CD4-positive, alpha-beta memory T cell (primary cell): ENCODE data around the gene PNKD. TPM values are rescaled to one million over a fixed set of nuclear protein-coding genes. Genes with fewer than 3 reads are reported as not detected.

ENCODE experiments used
- CTCF ChIA-PET: fragments of 350-600 bp; sonication (Branson Sonifier 250); formaldehyde crosslinking; loops from one replicate; lab custom pipeline; 2021; ENCODE audit warnings: inconsistent platforms; ENCODE audit not compliant: partially characterized antibody; lab: Charles Lee
- POLR2A ChIA-PET: fragments of 350-600 bp; sonication (Branson Sonifier 250); formaldehyde crosslinking; loops from one replicate; lab custom pipeline; 2021; ENCODE audit not compliant: partially characterized antibody; lab: Charles Lee
- DNase-seq, 5 donors: peaks; one replicate each; pipeline versions ENCODE4 v3.0.0 to v3.0.0-alpha.2; 2020 to 2022; ENCODE audit warnings: mixed read lengths in 1 of 5
- H3K27ac ChIP-seq: one replicate; pipeline ENCODE4 v1.7.0; 2013; ENCODE audit warnings: low read depth, low read length
- H3K27me3 ChIP-seq: 2 replicates; pipeline ENCODE4 v1.7.0; 2013; ENCODE audit warnings: mild to moderate bottlenecking, low read length, moderate library complexity; ENCODE audit not compliant: insufficient read depth
- H3K36me3 ChIP-seq: 2 replicates; pipeline ENCODE4 v1.7.0; 2013; ENCODE audit warnings: mild to moderate bottlenecking, low read length, moderate library complexity; ENCODE audit not compliant: insufficient read depth
- H3K4me1 ChIP-seq: 2 replicates; pipeline ENCODE4 v1.7.0; 2013; ENCODE audit warnings: mild to moderate bottlenecking, low read length, moderate library complexity; ENCODE audit not compliant: insufficient read depth
- H3K4me3 ChIP-seq, 2 donors: one replicate each; pipeline ENCODE4 v1.7.0; 2013; ENCODE audit warnings: low read length in 2 of 2, mild to moderate bottlenecking in 1 of 2
- H3K9me3 ChIP-seq, 2 donors: one replicate each; pipeline ENCODE4 v1.7.0; 2013; ENCODE audit warnings: low read length in 2 of 2, control low read depth in 1 of 2; ENCODE audit not compliant: control insufficient read depth in 1 of 2
- H3K27ac Mint-ChIP-seq, 7 donors: one replicate each; pipeline ENCODE4 v1.8.0; 2020 to 2021; ENCODE audit warnings: mixed read lengths in 7 of 7, mild to moderate bottlenecking in 6 of 7, inconsistent platforms in 3 of 7, moderate library complexity in 3 of 7
- H3K27me3 Mint-ChIP-seq, 2 donors: one replicate each; pipeline ENCODE4 v1.8.0; 2020 to 2021; ENCODE audit warnings: mixed read lengths in 2 of 2
- H3K36me3 Mint-ChIP-seq, 2 donors: one replicate each; pipeline ENCODE4 v1.8.0; 2020 to 2021; ENCODE audit warnings: mixed read lengths in 2 of 2, inconsistent platforms in 1 of 2, mild to moderate bottlenecking in 1 of 2
- H3K4me1 Mint-ChIP-seq, 4 donors: one replicate each; pipeline ENCODE4 v1.8.0; 2020 to 2021; ENCODE audit warnings: mixed read lengths in 4 of 4, mild to moderate bottlenecking in 1 of 4
- H3K4me3 Mint-ChIP-seq, 8 donors: one replicate each; pipeline ENCODE4 v1.8.0; 2020 to 2021; ENCODE audit warnings: mixed read lengths in 8 of 8, mild to moderate bottlenecking in 7 of 8, moderate library complexity in 6 of 8, inconsistent platforms in 3 of 8
- H3K9me3 Mint-ChIP-seq, 8 donors: one replicate each; pipeline ENCODE4 v1.8.0; 2020 to 2021; ENCODE audit warnings: mixed read lengths in 8 of 8, mild to moderate bottlenecking in 5 of 8, inconsistent platforms in 3 of 8, moderate library complexity in 1 of 8
- intact Hi-C: fragments of 100-400 bp; cut with micrococcal nuclease; formaldehyde crosslinking; loops from one replicate; pipeline ENCODE4 v1.15.1; 2023
- polyA plus RNA-seq, 2 donors: library from polyadenylated mRNA; unstranded; fragments of 300-500 nt; fragmentation: Illumina TruSeq; gene quantifications; one replicate each; pipeline ENCODE4 v1.2.3, GENCODE V29; 2021
- total RNA-seq, 2 experiments: library from RNA; stranded (reverse); gene quantifications; one replicate each; pipeline ENCODE4 v1.2.3, GENCODE V29; 2021

Gene PNKD
- total and polyA plus RNA-seq, 4 experiments from 2014 or later: 31.1 to 101 (median 59.0) TPM

DNA sequence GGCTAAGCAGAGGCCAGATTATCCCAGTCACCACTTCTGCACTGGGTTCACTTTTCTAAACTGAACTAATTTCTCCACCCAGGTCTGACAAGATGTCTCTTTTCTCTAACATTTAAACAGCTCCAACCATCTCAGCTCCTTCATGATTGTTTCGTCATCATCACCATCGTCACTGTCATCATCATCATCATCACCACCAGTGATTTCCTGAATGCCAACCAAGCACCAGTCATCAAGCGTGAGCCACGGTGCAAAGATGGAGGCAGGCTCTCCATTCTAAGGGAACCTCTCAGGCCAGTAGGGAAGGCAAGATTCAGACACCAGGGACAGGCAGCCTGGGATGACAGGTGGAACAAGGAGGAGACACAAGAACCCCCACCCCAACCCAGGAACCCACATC, 47.5 kb downstream of the PNKD start:
- Mint-ChIP-seq H3K4me3 (peak overlapping the region in 4 of 8 donors; percentile 22 to 83 (median 38)), H3K9me3 (peaks cover 0 to 3% (median 0%) of the 10 kb centered on the region in 8 donors), H3K36me3 (peaks cover 0 to 3% of the 10 kb centered on the region in 2 donors), H3K27ac (peak overlapping the region; percentile 36 to 98 (median 95)), H3K4me1 (peaks cover 29 to 60% (median 42%) of the 10 kb centered on the region in 4 donors), H3K27me3 (no peaks in the 10 kb centered on the region)
- Histone ChIP-seq H3K27me3 (no peaks in the 10 kb centered on the region), H3K4me1 (peaks cover 39% of the 10 kb centered on the region), H3K27ac (no peak overlapping the region), H3K9me3 (no peaks in the 10 kb centered on the region), H3K4me3 (no peak overlapping the region), H3K36me3 (no peaks in the 10 kb centered on the region)
- CTCF ChIA-PET: interaction anchor here (1.1 to 3.6 kb wide), 6 partner anchors 10 to 46 kb away, joined by 3 to 26 read pairs (median 5); partner anchors contain the start of gene CATIP
- POLR2A ChIA-PET: interaction anchor here (1.1 to 3.8 kb wide), 5 partner anchors 8 to 82 kb away, joined by 4 to 17 read pairs (median 5); partner anchors contain the start of gene CTDSP1
- no peak for DNase-seq
- intact Hi-C loops: loop anchor here (5.0 kb wide), 1 partner anchor 49 kb away; no protein-coding TSS in a partner anchor

DNA sequence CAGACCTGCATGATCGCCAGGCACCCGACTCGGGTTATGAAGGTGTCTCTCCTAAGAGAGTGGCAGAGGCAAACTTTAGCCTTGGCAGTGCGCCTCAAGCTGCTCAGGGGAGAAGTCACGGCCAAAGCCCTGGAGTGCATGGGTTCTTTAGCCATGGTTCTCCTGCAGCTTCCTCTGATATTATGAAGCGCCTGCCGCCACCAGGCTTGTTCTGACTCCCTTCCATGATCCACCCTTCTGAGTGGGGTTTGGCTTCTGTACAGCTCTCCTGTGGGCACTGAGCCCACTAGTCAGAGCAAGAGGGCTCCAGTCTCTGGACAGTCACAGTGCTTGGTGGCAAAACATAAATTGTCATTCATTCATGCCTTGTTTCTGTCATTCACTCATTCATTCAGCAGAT, 47.9 kb downstream of the PNKD start:
- Mint-ChIP-seq H3K36me3 (peaks cover 0 to 3% of the 10 kb centered on the region in 2 donors), H3K4me3 (no peak overlapping the region), H3K9me3 (peaks cover 0 to 3% (median 0%) of the 10 kb centered on the region in 8 donors), H3K27ac (peak overlapping the region in 5 of 7 donors; percentile 31 to 95 (median 83)), H3K4me1 (peaks cover 29 to 60% (median 42%) of the 10 kb centered on the region in 4 donors), H3K27me3 (no peaks in the 10 kb centered on the region)
- ChIA-PET POLR2A (interaction anchor here (1.4 to 3.8 kb wide), 2 partner anchors 9 to 78 kb away, joined by 4 to 17 read pairs; no protein-coding TSS in a partner anchor), CTCF (interaction anchor here (1.1 to 3.6 kb wide), 4 partner anchors 16 to 39 kb away, joined by 3 to 26 read pairs (median 4); partner anchors contain the start of gene CATIP)
- H3K4me1 ChIP-seq: peaks cover 39% of the 10 kb centered on the region
- no peak overlapping the region for H3K4me3 ChIP-seq
- DNase-seq: no peak
- no peaks in the 10 kb centered on the region for H3K36me3 ChIP-seq
- no peaks in the 10 kb centered on the region for H3K27me3 ChIP-seq
- no peak overlapping the region for H3K27ac ChIP-seq
- no peaks in the 10 kb centered on the region for H3K9me3 ChIP-seq
- intact Hi-C loops: loop anchor here (5.0 kb wide), 1 partner anchor 49 kb away; no protein-coding TSS in a partner anchor

- no peaks in the 10 kb centered on the region for H3K27me3 ChIP-seq
- Mint-ChIP-seq H3K36me3 (peaks cover 0 to 3% of the 10 kb centered on the region in 2 donors), H3K27ac (peak overlapping the region in 2 of 7 donors; percentile 8 to 80), H3K4me1 (peaks cover 33 to 69% (median 50%) of the 10 kb centered on the region in 4 donors), H3K4me3 (peak overlapping the region in 1 of 8 donors; percentile 46), H3K27me3 (no peaks in the 10 kb centered on the region), H3K9me3 (peaks cover 0 to 3% (median 0%) of the 10 kb centered on the region in 8 donors)
- no peak for DNase-seq
- CTCF ChIA-PET: interaction anchor here (1.1 to 1.9 kb wide), 2 partner anchors 36 to 47 kb away, joined by 3 to 11 read pairs; partner anchors contain the start of gene CATIP
- intact Hi-C loops: loop anchor here (5.0 kb wide), 1 partner anchor 47 kb away; no protein-coding TSS in a partner anchor
- no peaks in the 10 kb centered on the region for H3K36me3 ChIP-seq
- no peak overlapping the region for H3K4me3 ChIP-seq
- POLR2A ChIA-PET: interaction anchor here (2.3 kb wide), 1 partner anchor 29 kb away, joined by 6 read pairs; no protein-coding TSS in a partner anchor
- H3K9me3 ChIP-seq: no peaks in the 10 kb centered on the region
- H3K27ac ChIP-seq: no peak overlapping the region
- peaks cover 48% of the 10 kb centered on the region for H3K4me1 ChIP-seq
Measured at GRCh38 chr2:218319813-218320365, 49.6 kb downstream of the PNKD start.

GRCh38 chr2:218320704-218321336, 50.5 kb downstream of the PNKD start:
- Histone ChIP-seq H3K36me3 (no peaks in the 10 kb centered on the region), H3K27me3 (no peaks in the 10 kb centered on the region), H3K4me1 (peaks cover 44% of the 10 kb centered on the region), H3K27ac (no peak overlapping the region), H3K4me3 (no peak overlapping the region), H3K9me3 (no peaks in the 10 kb centered on the region)
- intact Hi-C loops: no loop called here
- DNase-seq: no peak
- H3K36me3 Mint-ChIP-seq: peaks cover 0 to 3% of the 10 kb centered on the region in 2 donors
- H3K4me3 Mint-ChIP-seq: peak overlapping the region in 2 of 8 donors; percentile 32 to 69
- H3K27ac Mint-ChIP-seq: peak overlapping the region in 1 of 7 donors; percentile 17
- no peaks in the 10 kb centered on the region for H3K27me3 Mint-ChIP-seq
- H3K4me1 Mint-ChIP-seq: peaks cover 28 to 65% (median 47%) of the 10 kb centered on the region in 4 donors
- no peaks in the 10 kb centered on the region for H3K9me3 Mint-ChIP-seq
- CTCF ChIA-PET: interaction anchor here (1.1 to 1.9 kb wide), 3 partner anchors 19 to 46 kb away, joined by 3 to 11 read pairs (median 4); partner anchors contain the start of gene CATIP
- POLR2A ChIA-PET: interaction anchor here (2.3 kb wide), 1 partner anchor 30 kb away, joined by 6 read pairs; no protein-coding TSS in a partner anchor

DNA sequence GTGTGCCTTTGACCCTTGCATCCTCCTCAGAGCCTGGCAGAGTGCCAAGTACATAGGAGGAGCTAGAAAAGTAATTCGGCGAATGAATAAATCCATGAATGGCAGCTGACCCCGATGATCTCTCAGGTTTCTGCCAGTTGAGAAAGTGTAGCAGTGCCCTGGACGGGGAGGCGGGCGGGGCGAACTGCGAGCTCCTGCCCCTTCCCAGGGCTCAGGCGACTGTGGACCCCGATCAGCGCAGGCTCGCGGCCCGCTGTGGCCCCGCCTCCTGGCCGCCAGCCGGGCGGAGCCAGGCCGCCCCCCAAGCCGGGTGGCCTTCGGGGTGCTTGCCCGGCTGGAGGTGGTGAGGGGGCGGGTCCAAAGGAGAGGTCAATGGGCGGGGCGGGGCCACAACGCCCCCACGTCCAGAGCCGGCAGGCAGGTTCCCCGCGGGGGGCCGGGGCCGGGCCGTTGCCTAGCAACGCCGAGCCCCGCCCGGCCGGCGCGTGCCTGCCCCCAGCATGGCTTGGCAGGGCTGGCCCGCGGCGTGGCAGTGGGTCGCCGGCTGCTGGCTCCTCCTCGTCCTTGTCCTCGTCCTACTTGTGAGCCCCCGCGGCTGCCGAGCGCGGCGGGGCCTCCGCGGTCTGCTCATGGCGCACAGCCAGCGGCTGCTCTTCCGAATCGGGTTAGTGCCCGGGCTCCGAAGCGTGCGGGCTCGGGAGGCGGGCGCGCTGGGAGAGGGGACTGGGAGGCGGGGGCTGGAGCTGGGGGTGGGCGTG, 52.6 kb downstream of the PNKD start:
- H3K4me1 ChIP-seq: peaks cover 29% of the 10 kb centered on the region
- intact Hi-C loops: no loop called here

More for the DNA sequence above, 52.6 kb downstream of the PNKD start:
- H3K4me1 Mint-ChIP-seq: peaks cover 14 to 50% (median 39%) of the 10 kb centered on the region in 4 donors
- peak overlapping the region; percentile 77 to 89 (median 86) for H3K4me3 Mint-ChIP-seq
- Histone ChIP-seq H3K4me3 (peak overlapping the region; percentile 17 to 57), H3K36me3 (no peaks in the 10 kb centered on the region), H3K27me3 (no peaks in the 10 kb centered on the region), H3K27ac (peak overlapping the region; percentile 6), H3K9me3 (no peaks in the 10 kb centered on the region)
- ChIA-PET CTCF (interaction anchor here (0.8 to 1.7 kb wide), 4 partner anchors 21 to 51 kb away, joined by 3 to 9 read pairs (median 8); partner anchors contain the start of gene CATIP), POLR2A (interaction anchor here (0.9 to 1.8 kb wide), 7 partner anchors 21 to 77 kb away, joined by 3 to 7 read pairs (median 4); partner anchors contain the start of genes AAMP, CATIP, CTDSP1 and PNKD)
- no peaks in the 10 kb centered on the region for H3K9me3 Mint-ChIP-seq
- no peaks in the 10 kb centered on the region for H3K36me3 Mint-ChIP-seq
- peaks cover 0 to under 1% of the 10 kb centered on the region in 2 donors for H3K27me3 Mint-ChIP-seq
- DNase-seq: peak; percentile 36 to 59 (median 45)
- H3K27ac Mint-ChIP-seq: peak overlapping the region in 6 of 7 donors; percentile 71 to 86 (median 80)
